Prostate gland (tissue), 2 donors: ENCODE results near the gene CACNG1.

ENCODE experiments used
- POLR2AphosphoS5 ChIP-seq: sonication (generic); formaldehyde crosslinking; IDR thresholded peaks from one replicate; pipeline ENCODE4 v1.6.1; 2017; ENCODE audit warnings: antibody characterized with exemption
- TF ChIP-seq, protein P1 (sequence below), 4 experiments: fragments of 200-600 bp in 2 of 4; fragments of 450-650 bp in 2 of 4; sonication (generic) in 2 of 4; IDR thresholded peaks; 1 replicate in 3 of 4; 2 replicates in 1 of 4; pipeline ENCODE4 v1.5.1; 2016 to 2019; ENCODE audit warnings: antibody characterized with exemption in 4 of 4, mild to moderate bottlenecking in 2 of 4, moderate library complexity in 2 of 4

DNA sequence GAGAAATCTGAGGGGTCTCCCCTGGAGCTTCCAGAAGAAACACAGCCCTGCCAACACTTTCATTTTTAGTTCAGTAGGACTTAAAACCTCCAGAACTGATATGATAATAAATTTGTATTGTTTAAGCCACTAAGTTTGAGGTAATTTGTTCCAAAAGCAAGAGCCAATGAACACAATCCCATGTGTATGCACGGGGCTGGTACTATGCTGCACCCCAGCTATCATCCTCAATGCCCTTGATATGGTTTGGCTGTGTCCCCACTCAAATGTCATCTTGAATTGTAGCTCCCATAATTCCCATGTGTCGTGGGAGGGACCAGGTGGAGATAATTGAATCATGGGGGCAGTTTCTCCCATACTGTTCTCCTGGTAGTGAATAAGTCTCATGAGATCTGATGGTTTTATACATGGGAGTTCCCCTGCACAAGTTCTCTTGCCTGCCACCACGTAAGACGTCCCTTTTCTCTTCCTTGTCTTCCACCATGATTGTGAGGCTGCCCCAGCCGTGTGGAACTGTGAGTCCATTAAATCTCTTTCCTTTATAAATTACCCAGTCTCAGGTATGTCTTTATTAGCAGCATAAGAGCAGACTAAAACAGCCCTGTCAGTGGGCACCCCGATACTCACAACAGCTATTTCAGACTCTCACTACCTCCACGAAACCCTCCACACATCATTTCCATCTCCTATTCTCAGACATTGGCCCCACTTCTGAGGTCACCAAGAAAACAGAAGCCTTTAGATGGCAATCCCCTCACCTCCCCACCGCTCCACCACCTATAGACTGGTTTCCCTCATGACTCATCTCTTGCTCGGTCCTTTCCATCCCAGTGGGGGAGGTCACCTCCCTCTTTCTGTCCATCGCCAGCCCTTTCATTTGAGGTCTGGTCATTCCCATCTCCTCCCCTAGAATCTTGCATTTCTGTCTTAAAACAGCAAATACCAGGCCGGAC is 8.9 kb upstream of the CACNG1 start:
- TF ChIP-seq, protein P1, sequence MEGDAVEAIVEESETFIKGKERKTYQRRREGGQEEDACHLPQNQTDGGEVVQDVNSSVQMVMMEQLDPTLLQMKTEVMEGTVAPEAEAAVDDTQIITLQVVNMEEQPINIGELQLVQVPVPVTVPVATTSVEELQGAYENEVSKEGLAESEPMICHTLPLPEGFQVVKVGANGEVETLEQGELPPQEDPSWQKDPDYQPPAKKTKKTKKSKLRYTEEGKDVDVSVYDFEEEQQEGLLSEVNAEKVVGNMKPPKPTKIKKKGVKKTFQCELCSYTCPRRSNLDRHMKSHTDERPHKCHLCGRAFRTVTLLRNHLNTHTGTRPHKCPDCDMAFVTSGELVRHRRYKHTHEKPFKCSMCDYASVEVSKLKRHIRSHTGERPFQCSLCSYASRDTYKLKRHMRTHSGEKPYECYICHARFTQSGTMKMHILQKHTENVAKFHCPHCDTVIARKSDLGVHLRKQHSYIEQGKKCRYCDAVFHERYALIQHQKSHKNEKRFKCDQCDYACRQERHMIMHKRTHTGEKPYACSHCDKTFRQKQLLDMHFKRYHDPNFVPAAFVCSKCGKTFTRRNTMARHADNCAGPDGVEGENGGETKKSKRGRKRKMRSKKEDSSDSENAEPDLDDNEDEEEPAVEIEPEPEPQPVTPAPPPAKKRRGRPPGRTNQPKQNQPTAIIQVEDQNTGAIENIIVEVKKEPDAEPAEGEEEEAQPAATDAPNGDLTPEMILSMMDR (IDR thresholded peaks at IDR 0.05) = no peak
- TF ChIP-seq POLR2AphosphoS5 = no peak
